Body of pancreas (tissue), 4 donors: Measurements from ENCODE around the gene CRTAC1. TPM values are rescaled to one million over a fixed set of nuclear protein-coding genes. Genes with fewer than 3 reads are reported as not detected.

Experiments used
- ATAC-seq: fragments of 150-250 bp; one replicate; pipeline ENCODE4 v1.9.1; 2016
- DNase-seq, 4 donors: peaks; one replicate each; pipeline ENCODE4 v3.0.0-alpha.2; 2019
- H3K27ac ChIP-seq, 4 donors: fragments of 200-600 bp; sonication (generic); 1 replicate in 3 of 4; 2 replicates in 1 of 4; pipeline versions ENCODE4 v1.5.1 to v1.6.1; 2016 to 2019; ENCODE audit warnings: mild to moderate bottlenecking in 1 of 4, mixed read lengths in 1 of 4, moderate library complexity in 1 of 4
- H3K27me3 ChIP-seq, 2 donors: fragments of 200-600 bp; sonication (generic); one replicate each; pipeline ENCODE4 v1.6.0; 2016; ENCODE audit warnings: mild to moderate bottlenecking in 1 of 2
- H3K36me3 ChIP-seq, 2 donors: fragments of 200-600 bp; sonication (generic); replicated peaks in 1 of 2; 2 replicates each; pipeline ENCODE4 v1.5.1; 2016; ENCODE audit warnings: low read depth in 2 of 2; ENCODE audit not compliant: insufficient read depth in 1 of 2
- H3K4me1 ChIP-seq: fragments of 200-600 bp; sonication (generic); one replicate; pipeline ENCODE4 v1.6.0; 2016
- H3K4me3 ChIP-seq, 2 donors: fragments of 200-600 bp; sonication (generic); 1 replicate in 1 of 2; 2 replicates in 1 of 2; pipeline ENCODE4 v1.5.1; 2016 to 2019
- H3K9me3 ChIP-seq, 3 donors: fragments of 200-600 bp; sonication (generic); 1 replicate in 2 of 3; 2 replicates in 1 of 3; pipeline ENCODE4 v1.5.1; 2016
- CTCF ChIP-seq, 7 experiments: fragments of 450-650 bp in 4 of 7; fragments of 200-600 bp in 3 of 7; sonication (generic) in 3 of 7; IDR thresholded peaks; one replicate each; pipeline ENCODE4 v1.5.1; 2016 to 2019; ENCODE audit warnings: antibody characterized with exemption in 7 of 7
- POLR2A ChIP-seq, 3 donors: fragments of 450-650 bp; IDR thresholded peaks; one replicate each; pipeline ENCODE4 v1.6.1; 2016; ENCODE audit warnings: antibody characterized with exemption in 3 of 3, mild to moderate bottlenecking in 2 of 3
- WGBS, 2 donors: methylation state at CpG; one replicate each; pipeline ENCODE4 v1.1.5; 2017; 5-methylcytosine and 5-hydroxymethylcytosine counted together
- intact Hi-C: fragments of 100-400 bp; cut with DNase I; formaldehyde crosslinking; loops from one replicate; pipeline ENCODE4 v1.15.1; 2023
- total RNA-seq, 2 donors: library from RNA; depleted of rRNA; stranded (reverse); fragments of >200 nt; gene quantifications; one replicate each; pipeline ENCODE4 v1.1.0, GENCODE V29; 2016

Gene CRTAC1
- total RNA-seq, 2 donors from 2014 or later, result 0.52 TPM; not detected in 1

GRCh38 chr10:97932932-97933530 is 97.4 kb downstream of the CRTAC1 start:
- WGBS, 2 donors, result 73 to 91% methylated on average over 10 of the region's 10 CpGs

GRCh38 chr10:97931041-97931440 is 99.4 kb downstream of the CRTAC1 start:
- TF ChIP-seq POLR2A (IDR thresholded peaks at IDR 0.05) (no peak), CTCF (IDR thresholded peaks at IDR 0.05) (no peak)
- DNase-seq (no peak), ATAC-seq (no peak)
- Histone ChIP-seq H3K27me3 (no peaks in the 10 kb centered on the region), H3K4me3 (no peak overlapping the region), H3K27ac (no peak overlapping the region), H3K9me3 (no peaks in the 10 kb centered on the region), H3K4me1 (no peaks in the 10 kb centered on the region), H3K36me3 (no peaks in the 10 kb centered on the region)
- intact Hi-C loops, result no loop called here
- WGBS, 2 donors, result 69 to 72% methylated on average over 4 of the region's 4 CpGs

More at GRCh38 chr10:97932932-97933530, 97.4 kb downstream of the CRTAC1 start:
- Histone ChIP-seq H3K4me3 (no peak overlapping the region), H3K4me1 (no peaks in the 10 kb centered on the region), H3K36me3 (no peaks in the 10 kb centered on the region), H3K27ac (no peak overlapping the region), H3K9me3 (no peaks in the 10 kb centered on the region), H3K27me3 (no peaks in the 10 kb centered on the region)
- intact Hi-C loops, result no loop called here
- DNase-seq (no peak), ATAC-seq (no peak)
- TF ChIP-seq CTCF (IDR thresholded peaks at IDR 0.05) (no peak), POLR2A (IDR thresholded peaks at IDR 0.05) (no peak)

GRCh38 chr10:97928897-97929296 is 101.5 kb downstream of the CRTAC1 start:
- Histone ChIP-seq H3K4me3 (no peak overlapping the region), H3K36me3 (no peaks in the 10 kb centered on the region), H3K9me3 (no peaks in the 10 kb centered on the region), H3K27ac (no peak overlapping the region), H3K27me3 (no peaks in the 10 kb centered on the region), H3K4me1 (no peaks in the 10 kb centered on the region)
- no peak for TF ChIP-seq POLR2A (IDR thresholded peaks at IDR 0.05)
- no peak for TF ChIP-seq CTCF (IDR thresholded peaks at IDR 0.05)
- 58 to 64% methylated on average over 6 of the region's 6 CpGs for WGBS, 2 donors
- intact Hi-C loops, result no loop called here
- ATAC-seq, result no peak
- DNase-seq, result no peak

GRCh38 chr10:97927622-97928021 is 102.8 kb downstream of the CRTAC1 start:
- no peak overlapping the region for H3K27ac ChIP-seq
- H3K4me1 ChIP-seq, result peaks cover 2% of the 10 kb centered on the region
- no peak for DNase-seq
- TF ChIP-seq POLR2A (IDR thresholded peaks at IDR 0.05) (no peak), CTCF (IDR thresholded peaks at IDR 0.05) (no peak)
- no peaks in the 10 kb centered on the region for H3K9me3 ChIP-seq
- intact Hi-C loops, result no loop called here
- no peaks in the 10 kb centered on the region for H3K27me3 ChIP-seq
- H3K36me3 ChIP-seq, result no peaks in the 10 kb centered on the region
- ATAC-seq, result no peak
- 52 to 54% methylated on average over 10 of the region's 10 CpGs for WGBS, 2 donors
- H3K4me3 ChIP-seq, result no peak overlapping the region

- 79 to 81% methylated on average over 12 to 13 of the region's 13 CpGs for WGBS, 2 donors
- DNase-seq (no peak), ATAC-seq (no peak)
- no peaks in the 10 kb centered on the region for H3K9me3 ChIP-seq
- no peaks in the 10 kb centered on the region for H3K36me3 ChIP-seq
- peaks cover 17% of the 10 kb centered on the region for H3K4me1 ChIP-seq
- intact Hi-C loops, result no loop called here
- no peak overlapping the region for H3K4me3 ChIP-seq
- TF ChIP-seq CTCF (IDR thresholded peaks at IDR 0.05) (no peak), POLR2A (IDR thresholded peaks at IDR 0.05) (no peak)
- H3K27ac ChIP-seq, result no peak overlapping the region
- no peaks in the 10 kb centered on the region for H3K27me3 ChIP-seq
Observed at GRCh38 chr10:97926055-97926454, 104.4 kb downstream of the CRTAC1 start.
